ENCODE measurements around the gene VAMP8.

GRCh38 chr2:85628658-85629057 lies 51.3 kb downstream of the VAMP8 start:
- TF ChIP-seq, protein P1, sequence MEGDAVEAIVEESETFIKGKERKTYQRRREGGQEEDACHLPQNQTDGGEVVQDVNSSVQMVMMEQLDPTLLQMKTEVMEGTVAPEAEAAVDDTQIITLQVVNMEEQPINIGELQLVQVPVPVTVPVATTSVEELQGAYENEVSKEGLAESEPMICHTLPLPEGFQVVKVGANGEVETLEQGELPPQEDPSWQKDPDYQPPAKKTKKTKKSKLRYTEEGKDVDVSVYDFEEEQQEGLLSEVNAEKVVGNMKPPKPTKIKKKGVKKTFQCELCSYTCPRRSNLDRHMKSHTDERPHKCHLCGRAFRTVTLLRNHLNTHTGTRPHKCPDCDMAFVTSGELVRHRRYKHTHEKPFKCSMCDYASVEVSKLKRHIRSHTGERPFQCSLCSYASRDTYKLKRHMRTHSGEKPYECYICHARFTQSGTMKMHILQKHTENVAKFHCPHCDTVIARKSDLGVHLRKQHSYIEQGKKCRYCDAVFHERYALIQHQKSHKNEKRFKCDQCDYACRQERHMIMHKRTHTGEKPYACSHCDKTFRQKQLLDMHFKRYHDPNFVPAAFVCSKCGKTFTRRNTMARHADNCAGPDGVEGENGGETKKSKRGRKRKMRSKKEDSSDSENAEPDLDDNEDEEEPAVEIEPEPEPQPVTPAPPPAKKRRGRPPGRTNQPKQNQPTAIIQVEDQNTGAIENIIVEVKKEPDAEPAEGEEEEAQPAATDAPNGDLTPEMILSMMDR (IDR thresholded peaks at IDR 0.05) = no peak
- TF ChIP-seq POLR2A (IDR thresholded peaks at IDR 0.05) = no peak

Data from heart left ventricle (tissue), 13 donors.